Keratinocyte (primary cell): ENCODE measurements around the gene PRR29. TPM values are rescaled to one million over a fixed set of nuclear protein-coding genes. Genes with fewer than 3 reads are reported as not detected.

Experiments
- DNase-seq: peaks from one replicate; pipeline ENCODE4 v3.0.0-alpha.2; 2011; ENCODE audit warnings: low read depth, missing footprints, low spot score
- FAIRE-seq: peaks from 2 replicates; lab custom pipeline; 2011; peaks lifted over from hg19 to GRCh38; lab: Jason Lieb, UNC
- H2AFZ ChIP-seq: 2 replicates; pipeline ENCODE4 v1.6.0; 2012; ENCODE audit warnings: low read length, control low read depth, inconsistent platforms; ENCODE audit not compliant: control insufficient read depth
- H3K27ac ChIP-seq: 2 replicates; pipeline ENCODE4 v1.5.1; 2011; ENCODE audit warnings: low read length; ENCODE audit not compliant: control insufficient read depth, insufficient read depth
- H3K27me3 ChIP-seq: 3 replicates; pipeline ENCODE4 v1.6.0; 2011; ENCODE audit warnings: low read length; ENCODE audit not compliant: control insufficient read depth, insufficient read depth; ENCODE audit errors: extremely low read depth
- H3K36me3 ChIP-seq, 2 experiments: 2 replicates in 1 of 2; 3 replicates in 1 of 2; pipeline ENCODE4 v1.5.1; 2011; ENCODE audit warnings: low read length in 2 of 2, mild to moderate bottlenecking in 1 of 2; ENCODE audit not compliant: control insufficient read depth in 2 of 2, insufficient read depth in 2 of 2; ENCODE audit errors: extremely low read depth in 1 of 2
- H3K4me1 ChIP-seq: 3 replicates; pipeline ENCODE4 v1.5.1; 2011; ENCODE audit warnings: low read length; ENCODE audit not compliant: control insufficient read depth, insufficient read depth; ENCODE audit errors: extremely low read depth
- H3K4me2 ChIP-seq: 3 replicates; pipeline ENCODE4 v1.6.0; 2011; ENCODE audit warnings: low read depth, low read length; ENCODE audit not compliant: control insufficient read depth, insufficient read depth; ENCODE audit errors: extremely low read depth
- H3K4me3 ChIP-seq, 3 experiments: fragments of 200-600 bp in 1 of 3; sonication (generic) in 1 of 3; 2 replicates in 2 of 3; 3 replicates in 1 of 3; pipeline ENCODE4 v1.5.1; 2011 to 2016; ENCODE audit warnings: low read length in 3 of 3, mild to moderate bottlenecking in 3 of 3, control low read depth in 2 of 3, inconsistent platforms in 1 of 3, low read depth in 1 of 3, mixed read lengths in 1 of 3, mixed run types in 1 of 3, moderate library complexity in 1 of 3; ENCODE audit not compliant: control insufficient read depth in 2 of 3, insufficient read depth in 2 of 3; ENCODE audit errors: extremely low read depth in 1 of 3
- H3K79me2 ChIP-seq: 2 replicates; pipeline ENCODE4 v1.6.0; 2012; ENCODE audit warnings: low read length; ENCODE audit not compliant: control insufficient read depth, insufficient read depth
- H3K9ac ChIP-seq: 3 replicates; pipeline ENCODE4 v1.6.0; 2011; ENCODE audit warnings: low read length; ENCODE audit not compliant: control insufficient read depth, insufficient read depth; ENCODE audit errors: extremely low read depth
- H3K9me1 ChIP-seq: 3 replicates; pipeline ENCODE4 v1.6.0; 2011; ENCODE audit warnings: low read length; ENCODE audit not compliant: control insufficient read depth, insufficient read depth; ENCODE audit errors: extremely low read depth
- H3K9me3 ChIP-seq: 2 replicates; pipeline ENCODE4 v1.5.1; 2012; ENCODE audit warnings: low read depth, low read length; ENCODE audit not compliant: control insufficient read depth
- H4K20me1 ChIP-seq: 3 replicates; pipeline ENCODE4 v1.6.0; 2011; ENCODE audit warnings: low read length; ENCODE audit not compliant: control insufficient read depth, insufficient read depth; ENCODE audit errors: extremely low read depth
- EZH2 ChIP-seq: IDR thresholded peaks from one replicate; pipeline ENCODE4 v1.6.1; 2012; ENCODE audit warnings: inconsistent platforms, mild to moderate bottlenecking, low read length, moderate library complexity
- dilution Hi-C: fragments of 300-500 bp; cut with MboI; formaldehyde crosslinking; loops from one replicate; pipeline ENCODE4 v1.7.0; 2020; ENCODE audit warnings: low sequenced_read_pairs; ENCODE audit not compliant: extremely low pct_ligation_motif_present
- polyA plus RNA-seq, 5 experiments: library from polyadenylated mRNA; depleted of rRNA in 3 of 5; stranded (reverse) in 3 of 5; stranded (forward) in 1 of 5; unstranded in 1 of 5; fragments of >200 nt; gene quantifications; 1 replicate in 1 of 5; 2 replicates in 3 of 5; 3 replicates in 1 of 5; pipeline versions ENCODE4 v1.2.1 to v1.2.3, GENCODE V29; 2011 to 2012; ENCODE audit warnings: missing spikeins in 2 of 5, low read depth in 1 of 5, low replicate concordance in 1 of 5
- TF ChIP-seq, protein P1 (sequence below), 3 experiments: IDR thresholded peaks in 1 of 3; conservative IDR thresholded peaks in 1 of 3; optimal IDR thresholded peaks in 1 of 3; 2 replicates in 2 of 3; 3 replicates in 1 of 3; pipeline versions ENCODE3 to v1.5.1; 2011; ENCODE audit warnings: low read length in 3 of 3, mild to moderate bottlenecking in 3 of 3, moderate library complexity in 2 of 3, control low read depth in 1 of 3, inconsistent platforms in 1 of 3; ENCODE audit not compliant: insufficient read depth in 2 of 3; ENCODE audit errors: extremely low read depth in 1 of 3

Gene PRR29
- polyA plus RNA-seq, 1 donor (not counting 4 experiments of a cell fraction or from before 2014, with no cell fraction given) = 0.01 TPM

- no peaks in the 10 kb centered on the region for H4K20me1 ChIP-seq
- H3K9me3 ChIP-seq = no peaks in the 10 kb centered on the region
- no peaks in the 10 kb centered on the region for H3K79me2 ChIP-seq
- no peaks in the 10 kb centered on the region for H3K36me3 ChIP-seq
- H3K27me3 ChIP-seq = peaks cover 42% of the 10 kb centered on the region
- DNase-seq (no peak), FAIRE-seq (no peak)
- H3K9ac ChIP-seq = no peak overlapping the region
- TF ChIP-seq EZH2 = no peak
- H3K4me1 ChIP-seq = peaks cover 4% of the 10 kb centered on the region
- no peak overlapping the region for H3K27ac ChIP-seq
- peak overlapping the region in 1 of 3 experiments; percentile 40 for H3K4me3 ChIP-seq
- H3K4me2 ChIP-seq = peak overlapping the region; percentile 74
- H3K9me1 ChIP-seq = no peaks in the 10 kb centered on the region
- dilution Hi-C loops = no loop called here
- no peak overlapping the region for H2AFZ ChIP-seq
Measured at GRCh38 chr17:63998721-63999679, 849 bp downstream of the PRR29 start.

DNA sequence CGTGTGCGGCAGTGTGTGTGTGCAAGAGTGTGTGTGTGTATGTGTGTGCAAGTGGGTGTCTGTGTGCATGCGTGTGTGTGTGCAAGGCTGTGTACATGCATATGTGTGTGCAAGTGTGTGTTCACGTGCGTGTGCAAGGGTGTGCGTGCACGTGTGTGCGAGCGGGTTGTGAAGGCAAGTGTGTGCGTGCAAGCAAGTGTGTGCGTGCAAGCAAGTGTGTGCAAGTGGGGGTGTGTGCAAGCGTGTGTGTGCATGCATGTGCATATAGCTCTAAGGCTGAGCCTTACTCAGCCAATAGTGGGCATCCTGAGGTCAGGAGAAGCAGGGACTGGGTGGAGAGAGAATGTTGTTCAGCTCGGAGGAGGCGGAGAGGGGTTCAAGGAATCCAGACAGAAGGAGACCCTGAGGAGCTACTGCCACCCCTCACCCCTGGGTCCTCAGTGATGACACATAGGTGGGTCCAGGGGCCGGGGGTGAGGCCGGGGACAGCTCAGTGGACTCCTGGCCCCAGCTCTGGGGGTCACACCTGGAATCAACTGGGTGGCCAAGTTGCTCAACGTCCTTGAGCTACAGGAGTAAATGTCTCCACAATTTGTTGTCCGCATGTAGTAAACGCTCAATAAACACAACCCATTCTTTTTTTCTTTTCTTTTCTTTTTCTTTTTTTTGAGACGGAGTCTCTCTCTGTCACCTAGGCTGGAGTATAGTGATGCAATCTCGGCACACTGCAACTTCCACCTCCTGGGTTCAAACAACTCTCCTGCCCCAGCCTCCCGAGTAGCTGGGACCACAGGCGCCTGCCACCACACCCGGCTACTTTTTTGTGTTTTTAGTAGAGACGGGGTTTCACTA, 1.8 kb downstream of the PRR29 start:
- FAIRE-seq = no peak
- no peak for TF ChIP-seq EZH2
- TF ChIP-seq, protein P1, sequence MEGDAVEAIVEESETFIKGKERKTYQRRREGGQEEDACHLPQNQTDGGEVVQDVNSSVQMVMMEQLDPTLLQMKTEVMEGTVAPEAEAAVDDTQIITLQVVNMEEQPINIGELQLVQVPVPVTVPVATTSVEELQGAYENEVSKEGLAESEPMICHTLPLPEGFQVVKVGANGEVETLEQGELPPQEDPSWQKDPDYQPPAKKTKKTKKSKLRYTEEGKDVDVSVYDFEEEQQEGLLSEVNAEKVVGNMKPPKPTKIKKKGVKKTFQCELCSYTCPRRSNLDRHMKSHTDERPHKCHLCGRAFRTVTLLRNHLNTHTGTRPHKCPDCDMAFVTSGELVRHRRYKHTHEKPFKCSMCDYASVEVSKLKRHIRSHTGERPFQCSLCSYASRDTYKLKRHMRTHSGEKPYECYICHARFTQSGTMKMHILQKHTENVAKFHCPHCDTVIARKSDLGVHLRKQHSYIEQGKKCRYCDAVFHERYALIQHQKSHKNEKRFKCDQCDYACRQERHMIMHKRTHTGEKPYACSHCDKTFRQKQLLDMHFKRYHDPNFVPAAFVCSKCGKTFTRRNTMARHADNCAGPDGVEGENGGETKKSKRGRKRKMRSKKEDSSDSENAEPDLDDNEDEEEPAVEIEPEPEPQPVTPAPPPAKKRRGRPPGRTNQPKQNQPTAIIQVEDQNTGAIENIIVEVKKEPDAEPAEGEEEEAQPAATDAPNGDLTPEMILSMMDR (optimal IDR thresholded peaks at IDR 0.05 in 1 of 3, IDR thresholded peaks at IDR 0.05 in 1 of 3, conservative IDR thresholded peaks at IDR 0.05 in 1 of 3; ENCODE audit: extremely low read depth in 1 of 3, insufficient read depth in 2 of 3, low read length in 3 of 3) = no peak
- Histone ChIP-seq H3K4me3 (no peak overlapping the region), H3K4me1 (peaks cover 4% of the 10 kb centered on the region), H3K27me3 (peaks cover 41% of the 10 kb centered on the region), H3K9ac (no peak overlapping the region), H3K36me3 (no peaks in the 10 kb centered on the region), H3K9me1 (no peaks in the 10 kb centered on the region), H4K20me1 (no peaks in the 10 kb centered on the region), H3K9me3 (no peaks in the 10 kb centered on the region), H3K4me2 (no peak overlapping the region), H3K27ac (no peak overlapping the region), H3K79me2 (no peaks in the 10 kb centered on the region), H2AFZ (no peak overlapping the region)
- dilution Hi-C loops = no loop called here
- DNase-seq = no peak
